Measurements from ENCODE around the gene MACROD2. TPM values are rescaled to one million over a fixed set of nuclear protein-coding genes. Genes with fewer than 3 reads are reported as not detected.
A peak's percentile ranks its signal among the peaks of the same experiment; 100 is the strongest.

MACROD2 gene
- total RNA-seq, 4 donors from 2014 or later, result 2.1 to 28.1 (median 12.6) TPM

DNA sequence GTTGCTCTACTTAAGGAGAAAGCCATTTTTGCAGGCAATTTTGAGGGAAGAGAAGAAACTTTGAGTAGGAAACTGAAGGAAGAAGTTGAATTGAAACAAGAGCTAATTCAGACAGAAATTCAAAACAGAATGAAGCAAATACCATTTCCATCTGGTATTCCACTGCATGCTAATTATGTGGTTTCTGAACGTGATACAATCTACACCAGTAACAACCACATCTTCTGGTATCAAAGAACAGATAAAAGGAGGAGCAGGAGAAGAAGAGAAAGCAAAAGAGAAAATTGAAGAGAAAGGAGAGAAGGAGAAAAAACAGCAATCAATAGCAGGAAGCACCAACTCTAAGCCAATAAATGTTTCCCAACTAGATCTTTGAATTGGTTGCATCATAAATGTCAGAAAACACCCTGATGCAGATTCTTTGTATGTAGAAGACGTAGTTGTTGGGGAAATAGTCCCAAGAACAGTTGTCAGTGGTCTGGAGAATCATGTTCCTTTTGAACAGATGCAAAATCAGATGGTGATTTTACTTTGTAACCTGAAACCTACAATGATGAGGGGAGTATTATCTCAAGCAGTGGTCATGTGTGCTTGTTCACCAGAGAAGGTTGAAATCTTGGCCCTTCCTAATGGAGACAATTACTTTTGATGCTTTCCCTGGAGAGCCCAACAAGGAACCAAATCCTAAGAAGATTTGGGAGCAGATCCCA lies 132.4 kb downstream of the MACROD2 start:
- Histone ChIP-seq H3K4me1 (no peaks in the 10 kb centered on the region), H3K27ac (no peak overlapping the region), H3K9me3 (no peaks in the 10 kb centered on the region), H3K36me3 (no peaks in the 10 kb centered on the region), H3K4me3 (no peak overlapping the region), H3K27me3 (no peaks in the 10 kb centered on the region)
- intact Hi-C loops (cut with DNase I; ENCODE audit: low total_unique reads), result no loop called here
- TF ChIP-seq, protein P1, sequence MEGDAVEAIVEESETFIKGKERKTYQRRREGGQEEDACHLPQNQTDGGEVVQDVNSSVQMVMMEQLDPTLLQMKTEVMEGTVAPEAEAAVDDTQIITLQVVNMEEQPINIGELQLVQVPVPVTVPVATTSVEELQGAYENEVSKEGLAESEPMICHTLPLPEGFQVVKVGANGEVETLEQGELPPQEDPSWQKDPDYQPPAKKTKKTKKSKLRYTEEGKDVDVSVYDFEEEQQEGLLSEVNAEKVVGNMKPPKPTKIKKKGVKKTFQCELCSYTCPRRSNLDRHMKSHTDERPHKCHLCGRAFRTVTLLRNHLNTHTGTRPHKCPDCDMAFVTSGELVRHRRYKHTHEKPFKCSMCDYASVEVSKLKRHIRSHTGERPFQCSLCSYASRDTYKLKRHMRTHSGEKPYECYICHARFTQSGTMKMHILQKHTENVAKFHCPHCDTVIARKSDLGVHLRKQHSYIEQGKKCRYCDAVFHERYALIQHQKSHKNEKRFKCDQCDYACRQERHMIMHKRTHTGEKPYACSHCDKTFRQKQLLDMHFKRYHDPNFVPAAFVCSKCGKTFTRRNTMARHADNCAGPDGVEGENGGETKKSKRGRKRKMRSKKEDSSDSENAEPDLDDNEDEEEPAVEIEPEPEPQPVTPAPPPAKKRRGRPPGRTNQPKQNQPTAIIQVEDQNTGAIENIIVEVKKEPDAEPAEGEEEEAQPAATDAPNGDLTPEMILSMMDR (IDR thresholded peaks at IDR 0.05), result no peak
- no peak for TF ChIP-seq POLR2A (IDR thresholded peaks at IDR 0.05)
- no peak for DNase-seq

DNA sequence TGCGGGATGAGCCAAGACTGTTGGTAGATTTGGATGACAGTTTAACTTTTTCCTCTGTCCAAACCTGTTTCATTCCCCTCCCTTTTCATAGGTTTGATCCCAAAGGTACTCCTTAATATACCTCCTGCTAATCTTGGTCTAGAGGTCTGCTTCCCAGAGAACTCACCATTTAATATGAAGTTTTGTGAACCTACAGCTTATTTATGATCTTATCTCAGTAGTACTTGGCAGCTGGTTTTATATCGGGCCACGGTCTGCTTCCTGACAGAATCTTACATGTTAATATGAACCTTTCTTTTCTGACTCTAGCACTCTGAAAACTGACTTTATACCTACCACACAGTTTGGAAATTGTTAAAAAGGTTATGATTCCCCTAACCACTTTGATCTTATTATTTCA lies 138.7 kb downstream of the MACROD2 start:
- H3K4me3 ChIP-seq, result no peak overlapping the region
- H3K36me3 ChIP-seq, result no peaks in the 10 kb centered on the region
- H3K9me3 ChIP-seq, result no peaks in the 10 kb centered on the region
- no peaks in the 10 kb centered on the region for H3K27me3 ChIP-seq
- intact Hi-C loops (cut with DNase I; ENCODE audit: low total_unique reads), result no loop called here
- H3K27ac ChIP-seq, result no peak overlapping the region
- TF ChIP-seq POLR2A (IDR thresholded peaks at IDR 0.05), result no peak
- TF ChIP-seq, protein P1 (IDR thresholded peaks at IDR 0.05), result no peak
- no peaks in the 10 kb centered on the region for H3K4me1 ChIP-seq
- no peak for DNase-seq

DNA sequence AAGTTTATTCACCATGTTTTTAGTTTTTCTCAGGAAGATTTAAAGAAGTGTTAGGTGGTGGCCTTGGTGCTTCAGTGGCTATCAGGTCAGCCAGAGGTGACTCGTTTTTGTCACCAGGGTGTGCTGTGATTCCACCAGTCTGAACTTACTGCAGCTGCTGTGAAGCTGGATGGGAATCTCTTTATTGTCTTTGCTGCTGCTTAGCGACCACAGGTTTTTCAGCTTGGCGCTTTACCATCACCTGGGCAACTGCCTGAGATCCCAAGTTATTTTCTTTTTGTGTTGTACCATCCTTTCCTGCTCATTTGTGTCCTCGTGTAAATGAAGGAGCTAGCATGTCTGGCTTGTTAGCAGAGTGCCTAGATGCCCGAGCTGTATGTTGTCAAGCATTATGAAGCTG lies 146.9 kb downstream of the MACROD2 start:
- no peaks in the 10 kb centered on the region for H3K27me3 ChIP-seq

DNA sequence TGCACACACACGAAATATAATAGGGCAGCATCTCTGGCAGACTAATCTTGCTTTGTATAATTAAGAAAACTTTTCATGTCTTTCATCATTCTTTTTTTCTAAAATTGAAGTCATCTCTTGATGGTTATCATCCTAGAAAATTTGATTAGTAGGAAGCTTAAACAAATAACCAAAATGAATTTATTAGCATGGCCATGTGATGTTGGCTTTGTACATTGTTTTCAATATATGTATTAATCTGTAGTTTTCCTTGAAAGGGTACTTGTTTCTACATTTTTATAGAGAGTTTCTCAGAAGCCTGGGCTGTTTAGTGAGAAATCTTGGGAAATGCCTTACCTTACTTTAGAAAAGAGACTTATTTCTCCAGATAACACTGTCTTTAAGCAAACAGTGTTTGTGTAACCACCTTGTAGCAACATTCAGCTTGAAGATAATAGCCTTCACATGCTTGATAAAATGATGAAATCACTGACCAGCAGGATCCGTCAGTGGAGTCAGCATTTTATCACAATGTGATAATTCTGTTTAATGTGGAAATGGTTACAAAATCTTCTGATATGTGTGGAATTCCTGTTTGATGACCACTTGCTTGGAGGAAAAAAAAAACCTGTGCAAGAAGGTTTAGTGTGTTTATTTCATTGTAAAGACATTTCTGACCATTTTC lies 147.8 kb downstream of the MACROD2 start:
- H3K4me1 ChIP-seq, result no peaks in the 10 kb centered on the region
- H3K36me3 ChIP-seq, result no peaks in the 10 kb centered on the region
- TF ChIP-seq POLR2A (IDR thresholded peaks at IDR 0.05), result no peak
- TF ChIP-seq, protein P1 (IDR thresholded peaks at IDR 0.05), result no peak
- no peaks in the 10 kb centered on the region for H3K9me3 ChIP-seq
- H3K27ac ChIP-seq, result no peak overlapping the region
- intact Hi-C loops (cut with DNase I; ENCODE audit: low total_unique reads), result no loop called here
- H3K27me3 ChIP-seq, result no peaks in the 10 kb centered on the region
- DNase-seq, result no peak
- no peak overlapping the region for H3K4me3 ChIP-seq

More for the DNA sequence above, 146.9 kb downstream of the MACROD2 start:
- Histone ChIP-seq H3K4me1 (no peaks in the 10 kb centered on the region), H3K9me3 (no peaks in the 10 kb centered on the region), H3K27ac (no peak overlapping the region), H3K36me3 (no peaks in the 10 kb centered on the region), H3K4me3 (no peak overlapping the region)
- TF ChIP-seq, protein P1 (IDR thresholded peaks at IDR 0.05), result peak in 1 of 4 experiments; percentile 38
- TF ChIP-seq POLR2A (IDR thresholded peaks at IDR 0.05), result no peak
- no peak for DNase-seq
- intact Hi-C loops (cut with DNase I; ENCODE audit: low total_unique reads), result no loop called here

DNA sequence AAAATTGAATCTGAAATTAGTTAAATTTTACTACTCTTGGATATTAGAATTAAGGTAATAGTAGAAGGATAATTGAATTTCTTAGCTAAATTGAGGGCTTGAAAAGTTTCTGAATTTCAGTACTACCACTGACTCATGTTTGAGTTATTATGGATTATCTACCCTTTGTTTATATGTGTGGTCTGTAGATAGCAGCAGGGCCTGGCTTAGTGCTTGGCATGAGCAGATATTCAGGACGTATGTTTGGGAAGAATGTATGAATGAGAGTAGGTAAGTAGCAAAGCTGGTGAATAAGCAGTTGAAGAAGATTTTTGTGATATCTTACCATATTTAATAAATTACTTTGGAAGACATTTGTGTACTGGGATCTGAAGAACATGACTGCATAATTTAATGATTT lies 152.7 kb downstream of the MACROD2 start:
- no peaks in the 10 kb centered on the region for H3K36me3 ChIP-seq
- intact Hi-C loops (cut with DNase I; ENCODE audit: low total_unique reads), result no loop called here
- TF ChIP-seq, protein P1 (IDR thresholded peaks at IDR 0.05), result no peak
- TF ChIP-seq POLR2A (IDR thresholded peaks at IDR 0.05), result no peak
- no peak overlapping the region for H3K4me3 ChIP-seq
- no peaks in the 10 kb centered on the region for H3K9me3 ChIP-seq
- H3K27me3 ChIP-seq, result no peaks in the 10 kb centered on the region
- DNase-seq, result no peak
- H3K27ac ChIP-seq, result no peak overlapping the region
- H3K4me1 ChIP-seq, result no peaks in the 10 kb centered on the region

Data from uterus (tissue), 4 donors.